Measurements from ENCODE around the gene MT4.

Gene MT4

GRCh38 chr16:56561126-56561525 lies 3.7 kb upstream of the MT4 start:
- Histone ChIP-seq H3K4me1 (ENCODE audit: low read length) (no peaks in the 10 kb centered on the region), H3F3A (ENCODE audit: insufficient read depth, low read length) (no peaks in the 10 kb centered on the region), H3K9me2 (replicated peaks; ENCODE audit: insufficient read depth, low read length) (no peaks in the 10 kb centered on the region), H4K20me1 (ENCODE audit: insufficient read depth, low read length) (no peaks in the 10 kb centered on the region), H2AFZ (ENCODE audit: low read length) (no peak overlapping the region), H3K9ac (ENCODE audit: low read length) (no peak overlapping the region), H3K4me2 (ENCODE audit: low read depth, low read length) (no peak overlapping the region), H3K79me2 (ENCODE audit: low read length) (no peaks in the 10 kb centered on the region), H3K27me3 (replicated peaks; ENCODE audit: insufficient read depth, low read length) (no peaks in the 10 kb centered on the region), H3K36me3 (replicated peaks; ENCODE audit: insufficient read depth, low read length) (no peaks in the 10 kb centered on the region), H3K4me3 (ENCODE audit: low read length) (no peak overlapping the region), H3K9me3 (replicated peaks; ENCODE audit: insufficient read depth, low read length) (no peaks in the 10 kb centered on the region), H3K27ac (ENCODE audit: low read length) (no peak overlapping the region)
- TF ChIP-seq EZH2 (optimal IDR thresholded peaks at IDR 0.05; ENCODE audit: low read depth, low read length), result no peak
- no peak for TF ChIP-seq CTCF (IDR thresholded peaks at IDR 0.05; ENCODE audit: low read length)
- no peak for TF ChIP-seq EZH2phosphoT487 (IDR thresholded peaks at IDR 0.05; ENCODE audit: low read length)
- no peak for DNase-seq

- Histone ChIP-seq H3K9me3 (replicated peaks; ENCODE audit: insufficient read depth, low read length) (no peaks in the 10 kb centered on the region), H3K27ac (ENCODE audit: low read length) (no peak overlapping the region), H3K27me3 (replicated peaks; ENCODE audit: insufficient read depth, low read length) (no peaks in the 10 kb centered on the region), H2AFZ (ENCODE audit: low read length) (no peak overlapping the region), H3K79me2 (ENCODE audit: low read length) (no peaks in the 10 kb centered on the region), H3K4me2 (ENCODE audit: low read depth, low read length) (no peak overlapping the region), H3K9me2 (replicated peaks; ENCODE audit: insufficient read depth, low read length) (no peaks in the 10 kb centered on the region), H3K4me3 (ENCODE audit: low read length) (no peak overlapping the region), H3F3A (ENCODE audit: insufficient read depth, low read length) (no peaks in the 10 kb centered on the region), H3K9ac (ENCODE audit: low read length) (no peak overlapping the region), H4K20me1 (ENCODE audit: insufficient read depth, low read length) (no peaks in the 10 kb centered on the region), H3K36me3 (replicated peaks; ENCODE audit: insufficient read depth, low read length) (no peaks in the 10 kb centered on the region), H3K4me1 (ENCODE audit: low read length) (no peaks in the 10 kb centered on the region)
- DNase-seq, result no peak
- TF ChIP-seq CTCF (IDR thresholded peaks at IDR 0.05; ENCODE audit: low read length), result no peak
- TF ChIP-seq EZH2 (optimal IDR thresholded peaks at IDR 0.05; ENCODE audit: low read depth, low read length), result no peak
- no peak for TF ChIP-seq EZH2phosphoT487 (IDR thresholded peaks at IDR 0.05; ENCODE audit: low read length)
These were observed 5.1 kb downstream of the MT4 start for GRCh38 chr16:56569971-56570370.

- Histone ChIP-seq H3K9ac (ENCODE audit: low read length) (no peak overlapping the region), H3K9me3 (replicated peaks; ENCODE audit: insufficient read depth, low read length) (no peaks in the 10 kb centered on the region), H3K4me3 (ENCODE audit: low read length) (no peak overlapping the region), H3K4me2 (ENCODE audit: low read depth, low read length) (no peak overlapping the region), H3K9me2 (replicated peaks; ENCODE audit: insufficient read depth, low read length) (no peaks in the 10 kb centered on the region), H3F3A (ENCODE audit: insufficient read depth, low read length) (no peaks in the 10 kb centered on the region), H3K36me3 (replicated peaks; ENCODE audit: insufficient read depth, low read length) (no peaks in the 10 kb centered on the region), H3K4me1 (ENCODE audit: low read length) (peaks cover 2% of the 10 kb centered on the region), H3K27ac (ENCODE audit: low read length) (no peak overlapping the region), H3K27me3 (replicated peaks; ENCODE audit: insufficient read depth, low read length) (no peaks in the 10 kb centered on the region), H3K79me2 (ENCODE audit: low read length) (no peaks in the 10 kb centered on the region), H4K20me1 (ENCODE audit: insufficient read depth, low read length) (no peaks in the 10 kb centered on the region), H2AFZ (ENCODE audit: low read length) (no peak overlapping the region)
- DNase-seq, result no peak
- no peak for TF ChIP-seq CTCF (IDR thresholded peaks at IDR 0.05; ENCODE audit: low read length)
- no peak for TF ChIP-seq EZH2phosphoT487 (IDR thresholded peaks at IDR 0.05; ENCODE audit: low read length)
These were observed 6.7 kb downstream of the MT4 start for GRCh38 chr16:56571525-56571924.

Measured in MM.1S (cell line).